ENCODE measurements around the gene TMC1. TPM values are rescaled to one million over a fixed set of nuclear protein-coding genes. Genes with fewer than 3 reads are reported as not detected.

Gene TMC1
- total and polyA plus RNA-seq, 2 of the 8 experiments (the other 6 are each of a cell fraction or from before 2014, with no cell fraction given), result 0.95 to 0.98 TPM

GRCh38 chr9:72491242-72491641 is 30.2 kb upstream of the TMC1 start:
- H3K4ac ChIP-seq (replicated peaks; ENCODE audit: insufficient read length, low read depth, low read length), result no peak overlapping the region
- H2BK12ac ChIP-seq (ENCODE audit: low read depth, low read length), result no peak overlapping the region
- no peak overlapping the region for H3K18ac ChIP-seq (ENCODE audit: extremely low read depth, low read length)
- H2BK5ac ChIP-seq (ENCODE audit: low read depth, low read length), result no peak overlapping the region
- no peak overlapping the region for H4K91ac ChIP-seq (replicated peaks; ENCODE audit: insufficient read length, low read length)
- H3K4me1 ChIP-seq (replicated peaks in 1 of 4; ENCODE audit: control insufficient read depth in 3 of 4, insufficient read depth in 4 of 4, low read length in 3 of 4), result no peaks in the 10 kb centered on the region
- H3K23ac ChIP-seq (ENCODE audit: insufficient read length), result no peak overlapping the region
- H3K56ac ChIP-seq (replicated peaks; ENCODE audit: insufficient read length, low read depth, low read length), result no peak overlapping the region
- no peaks in the 10 kb centered on the region for H3K9me3 ChIP-seq (ENCODE audit: insufficient read depth in 2 of 2, low read depth in 1 of 2, low read length in 1 of 2)
- FAIRE-seq, result no peak
- no peaks in the 10 kb centered on the region for H3K79me1 ChIP-seq (ENCODE audit: low read depth, low read length)
- H3K79me2 ChIP-seq (ENCODE audit: control insufficient read depth in 1 of 2, insufficient read depth in 2 of 2, low read length in 2 of 2), result no peaks in the 10 kb centered on the region
- no peaks in the 10 kb centered on the region for H3K36me3 ChIP-seq (ENCODE audit: control insufficient read depth in 2 of 4, insufficient read depth in 4 of 4, low read length in 3 of 4)
- H4K20me1 ChIP-seq (replicated peaks in 1 of 2; ENCODE audit: control insufficient read depth in 1 of 2, insufficient read depth in 2 of 2, low read length in 2 of 2), result no peaks in the 10 kb centered on the region
- H3K23me2 ChIP-seq (ENCODE audit: low read depth, low read length), result no peaks in the 10 kb centered on the region; the same call in 1 of the 2 replicates
- CTCF ChIA-PET (ENCODE audit: partially characterized antibody), result interaction anchor here (0.7 kb wide), 1 partner anchor 66 kb away, joined by 3 read pairs; no protein-coding TSS in a partner anchor
- H3K27me3 ChIP-seq (replicated peaks in 1 of 4; ENCODE audit: control insufficient read depth in 3 of 4, extremely low read depth in 1 of 4, insufficient read depth in 3 of 4, low read length in 3 of 4), result no peaks in the 10 kb centered on the region
- H2AFZ ChIP-seq (ENCODE audit: low read length), result no peak overlapping the region
- no peak overlapping the region for H3K27ac ChIP-seq (ENCODE audit: low read depth, low read length)
- H2BK120ac ChIP-seq (replicated peaks; ENCODE audit: low read depth, low read length), result no peak overlapping the region
- H3K4me3 ChIP-seq (ENCODE audit: extremely low read depth in 1 of 4, insufficient read depth in 2 of 4, low read depth in 3 of 4, low read length in 4 of 4), result no peak overlapping the region
- TF ChIP-seq CEBPB (IDR thresholded peaks at IDR 0.05; ENCODE audit: low read depth, low read length) (no peak), GTF2F1 (IDR thresholded peaks at IDR 0.05; ENCODE audit: borderline replicate concordance, low read depth, low read length) (no peak), EZH2 (IDR thresholded peaks at IDR 0.05; ENCODE audit: low read depth, low read length, severe bottlenecking) (no peak), NRF1 (IDR thresholded peaks at IDR 0.05; ENCODE audit: low read depth, low read length) (no peak), MAFK (IDR thresholded peaks at IDR 0.05; ENCODE audit: low read depth, low read length) (no peak), BACH1 (IDR thresholded peaks at IDR 0.05; ENCODE audit: low read length) (no peak), CTCF (IDR thresholded peaks at IDR 0.05; ENCODE audit: control extremely low read depth in 1 of 3, insufficient read depth in 1 of 3, low read depth in 1 of 3, low read length in 3 of 3) (no peak), BRCA1 (IDR thresholded peaks at IDR 0.05; ENCODE audit: low read depth, low read length) (no peak), EP300 (IDR thresholded peaks at IDR 0.05; ENCODE audit: borderline replicate concordance in 1 of 2, low read depth in 2 of 2, low read length in 2 of 2) (no peak), CTBP2 (IDR thresholded peaks at IDR 0.05; ENCODE audit: borderline replicate concordance, insufficient read depth, insufficient read length, low read length) (no peak), TAF7 (optimal IDR thresholded peaks at IDR 0.05; ENCODE audit: borderline replicate concordance, low read depth, low read length) (no peak)
- no peak overlapping the region for H3K9ac ChIP-seq (replicated peaks in 1 of 4; ENCODE audit: extremely low read depth in 1 of 4, low read depth in 3 of 4, low read length in 3 of 4)
- no peak overlapping the region for H4K5ac ChIP-seq (ENCODE audit: insufficient read length, low read depth, low read length)
- H2BK15ac ChIP-seq (ENCODE audit: low read length), result no peak overlapping the region
- H2AK5ac ChIP-seq (ENCODE audit: low read depth, low read length), result no peak overlapping the region
- DNase-seq (ENCODE audit: low read depth in 1 of 2, low spot score in 2 of 2), result no peak
- POLR2A ChIA-PET (ENCODE audit: partially characterized antibody), result interaction anchor here (0.7 kb wide), 1 partner anchor 580 kb away, joined by 3 read pairs; the partner anchor contains the start of genes ABHD17B and C9orf85
- H4K8ac ChIP-seq (ENCODE audit: extremely low read depth, insufficient read depth, low read length), result no peak overlapping the region
- H3K4me2 ChIP-seq (ENCODE audit: insufficient read depth in 1 of 2, low read depth in 2 of 2, low read length in 2 of 2), result no peak overlapping the region
- 94% methylated on average over 2 of the region's 2 CpGs; no CpG with 5 or more reads in 1 of the 2 experiments for WGBS, 2 experiments (ENCODE audit: extremely low coverage in 1 of 2, insufficient coverage in 1 of 2, insufficient read length in 1 of 2, insufficient replicate concordance in 2 of 2, low coverage in 1 of 2, low lambda C conversion rate in 2 of 2, missing lambda C conversion rate in 1 of 2)
- no peak overlapping the region for H3K14ac ChIP-seq (ENCODE audit: insufficient read length)
- no peak overlapping the region for H2BK20ac ChIP-seq (ENCODE audit: low read length)

All from H1 (cell line).